Cardiac atrium fibroblast (primary cell): ENCODE results near the gene AGTPBP1. TPM values are rescaled to one million over a fixed set of nuclear protein-coding genes. Genes with fewer than 3 reads are reported as not detected.

Experiments
- total RNA-seq: library from RNA; depleted of rRNA; stranded (reverse); fragments of >200 nt; gene quantifications from 2 replicates; pipeline ENCODE4 v1.2.3, GENCODE V29; 2015

AGTPBP1 gene, protein sequence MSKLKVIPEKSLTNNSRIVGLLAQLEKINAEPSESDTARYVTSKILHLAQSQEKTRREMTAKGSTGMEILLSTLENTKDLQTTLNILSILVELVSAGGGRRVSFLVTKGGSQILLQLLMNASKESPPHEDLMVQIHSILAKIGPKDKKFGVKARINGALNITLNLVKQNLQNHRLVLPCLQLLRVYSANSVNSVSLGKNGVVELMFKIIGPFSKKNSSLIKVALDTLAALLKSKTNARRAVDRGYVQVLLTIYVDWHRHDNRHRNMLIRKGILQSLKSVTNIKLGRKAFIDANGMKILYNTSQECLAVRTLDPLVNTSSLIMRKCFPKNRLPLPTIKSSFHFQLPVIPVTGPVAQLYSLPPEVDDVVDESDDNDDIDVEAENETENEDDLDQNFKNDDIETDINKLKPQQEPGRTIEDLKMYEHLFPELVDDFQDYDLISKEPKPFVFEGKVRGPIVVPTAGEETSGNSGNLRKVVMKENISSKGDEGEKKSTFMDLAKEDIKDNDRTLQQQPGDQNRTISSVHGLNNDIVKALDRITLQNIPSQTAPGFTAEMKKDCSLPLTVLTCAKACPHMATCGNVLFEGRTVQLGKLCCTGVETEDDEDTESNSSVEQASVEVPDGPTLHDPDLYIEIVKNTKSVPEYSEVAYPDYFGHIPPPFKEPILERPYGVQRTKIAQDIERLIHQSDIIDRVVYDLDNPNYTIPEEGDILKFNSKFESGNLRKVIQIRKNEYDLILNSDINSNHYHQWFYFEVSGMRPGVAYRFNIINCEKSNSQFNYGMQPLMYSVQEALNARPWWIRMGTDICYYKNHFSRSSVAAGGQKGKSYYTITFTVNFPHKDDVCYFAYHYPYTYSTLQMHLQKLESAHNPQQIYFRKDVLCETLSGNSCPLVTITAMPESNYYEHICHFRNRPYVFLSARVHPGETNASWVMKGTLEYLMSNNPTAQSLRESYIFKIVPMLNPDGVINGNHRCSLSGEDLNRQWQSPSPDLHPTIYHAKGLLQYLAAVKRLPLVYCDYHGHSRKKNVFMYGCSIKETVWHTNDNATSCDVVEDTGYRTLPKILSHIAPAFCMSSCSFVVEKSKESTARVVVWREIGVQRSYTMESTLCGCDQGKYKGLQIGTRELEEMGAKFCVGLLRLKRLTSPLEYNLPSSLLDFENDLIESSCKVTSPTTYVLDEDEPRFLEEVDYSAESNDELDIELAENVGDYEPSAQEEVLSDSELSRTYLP
- total RNA-seq, result 11.6 and 14.9 TPM in 2 replicates

DNA sequence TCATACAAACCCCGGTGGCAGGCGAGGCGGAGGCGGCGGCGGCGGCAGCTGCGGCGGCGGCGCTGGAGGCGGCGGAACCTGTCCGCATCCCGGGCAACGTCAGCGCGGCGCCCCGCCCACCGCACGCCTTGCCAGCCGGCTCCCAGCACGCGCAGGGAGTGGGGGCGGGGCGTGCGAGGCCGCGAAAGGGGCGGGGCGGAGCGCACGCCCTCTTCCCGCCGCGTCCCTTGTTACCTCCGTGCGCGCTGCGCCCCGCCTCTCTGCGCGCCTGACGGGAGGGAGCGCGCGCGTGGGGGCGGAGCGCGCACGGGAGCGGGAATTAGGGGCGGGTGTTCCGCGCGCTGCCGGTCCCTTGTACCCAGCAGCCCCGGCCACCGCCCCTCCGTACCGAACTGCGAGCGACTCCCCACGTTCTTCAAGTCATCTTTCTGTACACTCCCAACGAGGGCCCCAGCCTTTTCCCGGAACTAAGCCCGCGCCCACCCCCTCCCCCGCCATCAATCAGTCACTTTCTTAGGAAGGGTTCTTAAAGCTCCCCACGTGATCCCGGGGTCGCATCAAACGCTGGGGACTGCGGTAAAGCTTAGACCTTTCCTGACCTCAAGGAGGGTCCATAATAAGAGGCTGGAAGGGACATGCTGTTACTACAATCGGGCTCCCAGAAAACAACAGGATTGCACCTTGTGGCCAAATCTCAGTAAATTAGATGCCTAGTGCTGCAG is at the start of gene AGTPBP1:
Gene AGTPBP1, minus strand, starts transcription at position 80 of the 722 bp plus-strand sequence. CDS start 29,421 bp downstream, outside the sequence.

Other genes with a start within 250 kb of the AGTPBP1 start
- gene NAA35, start 199.2 kb upstream of the AGTPBP1 start, total RNA-seq, result 12.0 and 26.5 TPM in 2 replicates